DMS 273 treated with DMSO at 0.1 percent for 48 hours (cell line): ENCODE results near the gene WDR1.

Experiments used
- DNase-seq: peaks from one replicate; lab custom pipeline; 2025; lab: John Stamatoyannopoulos, UW

Gene WDR1

GRCh38 chr4:10098780-10099160, 17.8 kb downstream of the WDR1 start:
- no peak for DNase-seq

- no peak for DNase-seq
Measured at GRCh38 chr4:10097906-10098779, 18.5 kb downstream of the WDR1 start.

GRCh38 chr4:10096978-10097335, 19.6 kb downstream of the WDR1 start:
- DNase-seq = no peak

- DNase-seq = no peak
Measured at GRCh38 chr4:10096201-10096977, 20.2 kb downstream of the WDR1 start.

- no peak for DNase-seq
Measured at GRCh38 chr4:10095296-10095991, 21.2 kb downstream of the WDR1 start.

- DNase-seq = no peak
Measured at GRCh38 chr4:10094841-10095240, 21.8 kb downstream of the WDR1 start.

GRCh38 chr4:10093801-10094552, 22.6 kb downstream of the WDR1 start:
- no peak for DNase-seq

GRCh38 chr4:10093271-10093621, 23.4 kb downstream of the WDR1 start:
- no peak for DNase-seq

GRCh38 chr4:10092481-10093270, 23.9 kb downstream of the WDR1 start:
- no peak for DNase-seq

GRCh38 chr4:10091531-10092181, 24.9 kb downstream of the WDR1 start:
- no peak for DNase-seq

- no peak for DNase-seq
Measured at GRCh38 chr4:10090467-10091250, 25.9 kb downstream of the WDR1 start.

GRCh38 chr4:10089346-10089745, 27.3 kb downstream of the WDR1 start:
- DNase-seq = no peak

GRCh38 chr4:10088135-10089010, 28.2 kb downstream of the WDR1 start:
- DNase-seq = no peak

- DNase-seq = no peak
Measured at GRCh38 chr4:10087152-10087791, 29.3 kb downstream of the WDR1 start.

GRCh38 chr4:10086506-10087120, 30.0 kb downstream of the WDR1 start:
- no peak for DNase-seq

- DNase-seq = no peak
Measured at GRCh38 chr4:10085828-10086505, 30.6 kb downstream of the WDR1 start.

GRCh38 chr4:10085386-10085785, 31.2 kb downstream of the WDR1 start:
- no peak for DNase-seq
